PC-9 (cell line): ENCODE results near the gene HS6ST1. TPM values are rescaled to one million over a fixed set of nuclear protein-coding genes. Genes with fewer than 3 reads are reported as not detected.

Source experiments
- BruUV-seq: library from RNA; stranded (reverse); fragments of 400-500 nt; replicated peaks from 2 replicates; lab custom pipeline; 2021; lab: Mats Ljungman, UMichigan
- CTCF ChIA-PET: fragments of 300-600 bp; sonication (Branson Sonifier 250); formaldehyde crosslinking; loops from one replicate; lab custom pipeline; 2022; ENCODE audit warnings: antibody characterized with exemption; lab: Charles Lee
- POLR2A ChIA-PET: fragments of 300-600 bp; sonication (Branson Sonifier 250); formaldehyde crosslinking; loops from one replicate; lab custom pipeline; 2022; ENCODE audit warnings: antibody characterized with exemption; ENCODE audit not compliant: unreplicated experiment; lab: Charles Lee
- DNase-seq, 2 experiments: peaks; one replicate each; pipeline versions ENCODE4 v3.0.0 to v3.0.0-alpha.2; 2015 to 2022; ENCODE audit warnings: mixed read lengths in 1 of 2
- H2AFZ ChIP-seq: fragments of 200-600 bp; sonication (generic); 2 replicates; pipeline ENCODE4 v1.8.1; 2017; ENCODE audit warnings: antibody characterized with exemption
- H3F3A ChIP-seq: fragments of 200-600 bp; sonication (generic); 2 replicates; pipeline ENCODE4 v1.8.1; 2017; ENCODE audit warnings: antibody characterized with exemption, mild to moderate bottlenecking, low read depth; ENCODE audit not compliant: insufficient read depth
- H3K27ac ChIP-seq: fragments of 200-600 bp; sonication (generic); 2 replicates; pipeline ENCODE4 v1.6.1; 2016; ENCODE audit warnings: mixed run types
- H3K27me3 ChIP-seq: fragments of 200-600 bp; sonication (generic); 2 replicates; pipeline ENCODE4 v1.6.1; 2016; ENCODE audit warnings: low read depth, mixed run types; ENCODE audit not compliant: insufficient read depth
- H3K36me3 ChIP-seq: fragments of 200-600 bp; sonication (generic); 2 replicates; pipeline ENCODE4 v1.6.1; 2016; ENCODE audit warnings: low read depth, mixed run types
- H3K4me1 ChIP-seq: fragments of 200-600 bp; sonication (generic); replicated peaks from 2 replicates; pipeline ENCODE4 v1.6.1; 2016; ENCODE audit warnings: mixed run types; ENCODE audit not compliant: insufficient read depth
- H3K4me2 ChIP-seq: fragments of 200-600 bp; sonication (generic); 2 replicates; pipeline ENCODE4 v1.6.1; 2017; ENCODE audit warnings: mixed run types
- H3K4me3 ChIP-seq: fragments of 200-600 bp; sonication (generic); 2 replicates; pipeline ENCODE4 v1.6.1; 2016; ENCODE audit warnings: mixed run types
- H3K79me2 ChIP-seq: fragments of 200-600 bp; sonication (generic); 2 replicates; pipeline ENCODE4 v1.6.1; 2017; ENCODE audit warnings: low read depth, mixed run types
- H3K9me2 ChIP-seq: fragments of 200-600 bp; sonication (generic); 2 replicates; pipeline ENCODE4 v1.8.1; 2017; ENCODE audit warnings: mild to moderate bottlenecking; ENCODE audit not compliant: insufficient read depth
- H3K9me3 ChIP-seq: fragments of 200-600 bp; sonication (generic); 2 replicates; pipeline ENCODE4 v1.8.1; 2016; ENCODE audit warnings: low read depth; ENCODE audit not compliant: insufficient read depth
- H4K20me1 ChIP-seq: fragments of 200-600 bp; sonication (generic); 2 replicates; pipeline ENCODE4 v1.8.1; 2017; ENCODE audit not compliant: insufficient read depth
- CTCF ChIP-seq: fragments of 200-600 bp; sonication (generic); conservative IDR thresholded peaks from 2 replicates; pipeline ENCODE4 v1.6.1; 2017; ENCODE audit warnings: mixed run types, antibody characterized with exemption, mild to moderate bottlenecking, moderate library complexity
- EZH2 ChIP-seq: fragments of 200-600 bp; sonication (generic); IDR thresholded peaks from 2 replicates; pipeline ENCODE4 v1.8.0; 2017; ENCODE audit warnings: antibody characterized with exemption, low read depth
- intact Hi-C: fragments of 100-400 bp; cut with micrococcal nuclease; formaldehyde crosslinking; loops from one replicate; pipeline ENCODE4 v1.10.0; 2022; ENCODE audit not compliant: unreplicated experiment
- total RNA-seq: library from RNA; stranded (reverse); gene quantifications from 2 replicates; pipeline ENCODE4 v1.2.3, GENCODE V29; 2021

HS6ST1 gene
- total RNA-seq, 1 experiment from 2014 or later = 20.2 TPM

DNA sequence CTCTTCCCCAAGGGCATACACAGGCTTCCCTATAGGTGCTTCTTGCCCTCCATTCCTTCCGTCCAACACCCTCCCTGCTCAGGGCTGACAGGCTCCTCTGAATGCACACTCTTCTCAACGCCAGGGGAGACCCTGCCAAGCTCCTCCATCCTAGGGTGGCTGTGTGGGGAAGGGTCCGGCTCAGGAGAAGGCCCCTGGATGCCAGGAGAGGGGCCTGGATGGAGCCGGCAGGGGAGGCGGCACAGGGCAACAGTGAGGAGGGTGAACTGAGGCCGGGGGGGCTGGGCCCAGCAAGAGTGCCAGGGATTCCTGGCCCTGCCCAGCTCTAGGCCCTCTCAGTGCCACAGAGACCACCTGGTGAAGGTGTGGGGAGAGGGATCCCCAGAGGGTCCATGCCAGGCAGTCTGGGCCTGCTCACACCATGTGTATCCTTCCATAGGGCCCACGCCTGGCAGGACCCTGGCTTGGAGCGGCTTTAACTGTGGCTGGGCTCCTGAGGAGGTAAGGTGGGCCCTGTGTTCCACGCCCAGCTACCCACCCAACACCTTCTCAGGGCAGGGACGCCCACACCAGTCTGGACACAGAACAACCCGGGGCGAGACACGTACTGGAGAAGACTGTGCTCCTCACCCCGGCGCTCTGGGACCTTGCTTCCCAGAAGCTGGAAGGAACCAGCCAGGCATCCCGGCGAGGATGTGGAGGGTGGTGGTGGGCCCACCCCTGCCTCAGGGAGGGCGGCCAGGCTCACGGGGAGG lies 26.6 kb downstream of the HS6ST1 start:
- no peak for DNase-seq
- Histone ChIP-seq H2AFZ (no peak overlapping the region), H3K79me2 (peaks cover 41% of the 10 kb centered on the region), H3K9me3 (no peaks in the 10 kb centered on the region), H3K4me3 (no peak overlapping the region), H3K9me2 (no peaks in the 10 kb centered on the region), H3K36me3 (no peaks in the 10 kb centered on the region), H3K27ac (no peak overlapping the region), H4K20me1 (peaks cover 61% of the 10 kb centered on the region), H3K4me1 (no peaks in the 10 kb centered on the region), H3F3A (no peaks in the 10 kb centered on the region; the same call in 1 of the 2 replicates), H3K27me3 (no peaks in the 10 kb centered on the region), H3K4me2 (no peak overlapping the region)
- ChIA-PET CTCF (no interaction called here), POLR2A (no interaction called here)
- BruUV-seq = no TSS peak
- intact Hi-C loops = no loop called here
- TF ChIP-seq CTCF = no peak

- BruUV-seq = no TSS peak
- Histone ChIP-seq H3K4me3 (no peak overlapping the region), H3K4me2 (no peak overlapping the region), H3K27ac (no peak overlapping the region), H3K4me1 (no peaks in the 10 kb centered on the region), H4K20me1 (peaks cover 60% of the 10 kb centered on the region), H3F3A (no peaks in the 10 kb centered on the region; the same call in 1 of the 2 replicates), H3K36me3 (no peaks in the 10 kb centered on the region), H3K9me2 (no peaks in the 10 kb centered on the region), H3K79me2 (peaks cover 38% of the 10 kb centered on the region), H3K9me3 (no peaks in the 10 kb centered on the region), H2AFZ (no peak overlapping the region), H3K27me3 (no peaks in the 10 kb centered on the region)
- intact Hi-C loops = no loop called here
- CTCF ChIA-PET = no interaction called here
- no peak for TF ChIP-seq EZH2
- TF ChIP-seq CTCF = no peak
- POLR2A ChIA-PET = no interaction called here
- peak; percentile 41 to 44 for DNase-seq
Observed at GRCh38 chr2:128291161-128291843, 27.4 kb downstream of the HS6ST1 start.

- intact Hi-C loops = no loop called here
- H4K20me1 ChIP-seq = peaks cover 51% of the 10 kb centered on the region
- no TSS peak for BruUV-seq
- no peaks in the 10 kb centered on the region for H3K36me3 ChIP-seq
- H3K27ac ChIP-seq = no peak overlapping the region
- H3K9me2 ChIP-seq = no peaks in the 10 kb centered on the region
- H3K9me3 ChIP-seq = no peaks in the 10 kb centered on the region
- ChIA-PET POLR2A (interaction anchor here (0.7 kb wide), 1 partner anchor 202 kb away, joined by 20 read pairs; no protein-coding TSS in a partner anchor), CTCF (no interaction called here)
- DNase-seq = peak in 1 of 2 experiments; percentile 48
- no peaks in the 10 kb centered on the region; the same call in 1 of the 2 replicates for H3F3A ChIP-seq
- no peaks in the 10 kb centered on the region for H3K27me3 ChIP-seq
- TF ChIP-seq CTCF (no peak), EZH2 (no peak)
- H3K79me2 ChIP-seq = peaks cover 30% of the 10 kb centered on the region
- no peak overlapping the region for H2AFZ ChIP-seq
- H3K4me1 ChIP-seq = no peaks in the 10 kb centered on the region
- H3K4me2 ChIP-seq = no peak overlapping the region
- H3K4me3 ChIP-seq = no peak overlapping the region
Observed at GRCh38 chr2:128290356-128290755, 28.3 kb downstream of the HS6ST1 start.
